ENCODE measurements around the gene DDAH1.

Gene DDAH1

GRCh38 chr1:85328713-85329397 is 136.1 kb downstream of the DDAH1 start:
- DNase-seq (ENCODE audit: low read depth) = no peak

- no peak for DNase-seq (ENCODE audit: low read depth)
Measured at GRCh38 chr1:85327759-85328158, 137.2 kb downstream of the DDAH1 start.

GRCh38 chr1:85326851-85327250 is 138.1 kb downstream of the DDAH1 start:
- no peak for DNase-seq (ENCODE audit: low read depth)

- DNase-seq (ENCODE audit: low read depth) = no peak
Measured at GRCh38 chr1:85326336-85326735, 138.6 kb downstream of the DDAH1 start.

- no peak for DNase-seq (ENCODE audit: low read depth)
Measured at GRCh38 chr1:85325920-85326319, 139.0 kb downstream of the DDAH1 start.

GRCh38 chr1:85323770-85324169 is 141.2 kb downstream of the DDAH1 start:
- no peak for DNase-seq (ENCODE audit: low read depth)

GRCh38 chr1:85322655-85323054 is 142.3 kb downstream of the DDAH1 start:
- DNase-seq (ENCODE audit: low read depth) = no peak

GRCh38 chr1:85321237-85321964 is 143.6 kb downstream of the DDAH1 start:
- no peak for DNase-seq (ENCODE audit: low read depth)

GRCh38 chr1:85320371-85321131 is 144.4 kb downstream of the DDAH1 start:
- DNase-seq (ENCODE audit: low read depth) = no peak

- DNase-seq (ENCODE audit: low read depth) = no peak
Measured at GRCh38 chr1:85319931-85320330, 145.0 kb downstream of the DDAH1 start.

GRCh38 chr1:85319491-85319890 is 145.5 kb downstream of the DDAH1 start:
- DNase-seq (ENCODE audit: low read depth) = no peak

GRCh38 chr1:85318217-85318616 is 146.7 kb downstream of the DDAH1 start:
- DNase-seq (ENCODE audit: low read depth) = no peak

GRCh38 chr1:85317560-85317959 is 147.4 kb downstream of the DDAH1 start:
- DNase-seq (ENCODE audit: low read depth) = no peak

GRCh38 chr1:85316321-85316720 is 148.6 kb downstream of the DDAH1 start:
- no peak for DNase-seq (ENCODE audit: low read depth)

- DNase-seq (ENCODE audit: low read depth) = no peak
Measured at GRCh38 chr1:85315789-85316188, 149.2 kb downstream of the DDAH1 start.

GRCh38 chr1:85314726-85315125 is 150.2 kb downstream of the DDAH1 start:
- no peak for DNase-seq (ENCODE audit: low read depth)

- no peak for DNase-seq (ENCODE audit: low read depth)
Measured at GRCh38 chr1:85313888-85314696, 150.9 kb downstream of the DDAH1 start.

GRCh38 chr1:85311818-85312217 is 153.1 kb downstream of the DDAH1 start:
- DNase-seq (ENCODE audit: low read depth) = no peak

GRCh38 chr1:85308833-85309350 is 156.1 kb downstream of the DDAH1 start:
- no peak for DNase-seq (ENCODE audit: low read depth)

GRCh38 chr1:85307987-85308832 is 156.7 kb downstream of the DDAH1 start:
- peak; percentile 52 for DNase-seq (ENCODE audit: low read depth)

- no peak for DNase-seq (ENCODE audit: low read depth)
Measured at GRCh38 chr1:85306236-85306635, 158.7 kb downstream of the DDAH1 start.
